ENCODE measurements around the gene DZIP1L.

DZIP1L gene

DNA sequence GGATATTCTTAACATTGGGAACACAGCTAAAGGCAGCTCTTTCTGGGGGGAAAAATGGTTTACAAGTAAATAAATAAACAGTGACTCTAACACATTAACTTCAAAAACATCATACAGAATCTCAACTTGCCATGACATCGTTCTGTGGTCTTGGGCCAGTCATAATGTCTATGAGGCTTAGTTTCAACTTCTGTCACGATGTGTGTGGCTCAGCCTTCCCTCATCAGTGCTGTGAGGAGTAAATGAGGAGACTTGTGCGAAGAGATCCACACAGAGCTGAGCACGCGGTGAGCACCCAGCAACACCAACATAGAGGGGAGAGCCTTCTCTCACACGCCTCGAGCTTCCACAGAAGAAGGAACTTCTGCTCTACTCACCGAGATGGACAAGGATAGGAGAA lies 49.0 kb downstream of the DZIP1L start:
- DNase-seq = no peak

DNA sequence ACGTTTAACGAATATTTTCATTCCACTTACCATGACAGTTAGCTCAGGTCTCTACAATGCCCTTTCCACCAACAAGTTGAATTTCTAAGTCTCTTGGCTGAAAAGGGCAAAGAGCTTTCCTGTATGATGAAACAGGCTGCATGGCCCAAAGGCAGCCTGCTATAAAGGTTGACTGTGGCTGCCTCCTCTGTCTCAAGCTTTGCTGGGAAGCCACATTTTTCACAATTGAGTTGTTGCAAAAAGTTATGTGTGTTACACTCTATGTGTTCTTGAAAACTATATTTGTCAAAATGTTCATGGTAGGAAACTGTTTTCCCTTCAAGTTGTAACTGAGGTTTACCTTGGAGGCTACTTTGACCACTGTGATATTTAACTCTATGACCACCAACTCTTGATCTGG lies 49.5 kb downstream of the DZIP1L start:
- no peak for DNase-seq

DNA sequence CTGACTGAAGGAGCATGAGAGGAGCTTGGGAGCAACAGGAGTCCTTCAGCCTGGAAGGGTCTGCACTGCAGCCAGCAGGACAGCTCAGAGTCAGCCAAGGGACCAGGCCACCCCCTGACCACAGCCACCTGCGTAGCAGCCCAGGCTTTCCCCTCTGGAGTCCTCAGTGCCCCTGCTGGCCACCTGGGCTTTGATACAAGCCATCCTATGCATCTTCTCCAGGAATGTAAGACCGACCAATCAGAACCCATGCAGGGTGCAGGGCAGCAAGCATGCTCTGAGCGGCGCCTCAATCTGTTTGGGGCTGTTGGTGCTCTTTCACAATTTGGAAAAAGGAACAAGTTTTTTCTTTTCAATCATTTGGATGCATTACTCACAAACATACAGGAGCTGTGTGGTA lies 52.0 kb downstream of the DZIP1L start:
- no peak for DNase-seq

DNA sequence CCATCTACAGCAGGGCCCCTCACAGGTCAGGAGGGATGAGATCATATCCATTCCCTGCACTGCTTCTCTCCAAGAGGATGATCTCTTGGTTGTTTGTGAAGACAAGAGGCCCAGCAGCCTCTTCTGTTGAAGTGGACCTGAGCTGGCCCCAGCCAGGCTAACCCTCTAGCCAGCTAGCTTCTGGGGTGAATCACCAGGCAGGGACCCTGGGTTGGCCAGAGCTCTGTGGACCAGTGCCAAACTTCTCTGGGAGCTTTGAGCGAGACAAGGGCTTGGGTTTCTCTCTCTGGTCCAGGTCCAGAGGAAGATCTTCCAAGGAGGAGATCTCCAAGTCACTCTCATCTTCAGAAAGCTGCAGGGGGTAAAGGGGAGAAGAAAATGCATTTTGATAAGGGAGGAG lies 52.8 kb downstream of the DZIP1L start:
- DNase-seq = no peak

DNA sequence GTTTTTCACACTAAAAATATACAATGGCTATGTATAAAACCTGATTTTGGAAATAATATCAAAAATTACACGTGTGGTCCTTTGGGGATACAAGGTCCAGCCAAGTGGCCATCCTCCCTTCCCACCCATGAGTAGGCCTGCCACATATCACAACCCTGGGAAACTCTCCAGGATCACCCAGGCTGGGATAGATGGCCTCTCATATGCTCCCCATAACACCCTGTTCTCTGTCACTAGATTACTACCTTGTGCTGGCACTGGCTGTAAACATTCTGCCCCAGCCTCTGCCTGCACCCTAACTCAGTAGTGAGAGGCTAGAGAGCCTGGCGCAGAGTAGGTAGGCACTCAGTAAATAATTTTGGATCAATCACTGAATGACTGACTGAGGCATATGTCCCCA lies 53.4 kb downstream of the DZIP1L start:
- no peak for DNase-seq

DNA sequence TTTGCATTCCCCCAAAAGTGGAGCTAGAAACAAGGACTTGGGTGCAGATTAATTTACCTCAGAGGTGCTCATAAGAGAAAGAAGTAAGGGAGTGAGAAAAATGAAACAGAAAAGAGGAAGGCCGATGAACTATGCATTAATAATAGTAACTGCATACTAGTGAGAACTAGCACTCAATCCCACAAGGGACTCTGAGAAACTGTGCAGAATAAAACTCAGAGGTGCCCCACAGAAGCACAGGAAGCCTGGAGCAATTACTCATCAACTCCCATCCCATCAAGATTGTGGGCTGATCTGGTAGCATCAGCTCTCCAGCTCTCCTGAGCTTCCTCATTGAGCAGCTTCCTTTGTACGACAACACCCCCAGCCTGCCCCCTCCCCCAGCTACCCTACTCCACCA lies 54.6 kb downstream of the DZIP1L start:
- DNase-seq = no peak

DNA sequence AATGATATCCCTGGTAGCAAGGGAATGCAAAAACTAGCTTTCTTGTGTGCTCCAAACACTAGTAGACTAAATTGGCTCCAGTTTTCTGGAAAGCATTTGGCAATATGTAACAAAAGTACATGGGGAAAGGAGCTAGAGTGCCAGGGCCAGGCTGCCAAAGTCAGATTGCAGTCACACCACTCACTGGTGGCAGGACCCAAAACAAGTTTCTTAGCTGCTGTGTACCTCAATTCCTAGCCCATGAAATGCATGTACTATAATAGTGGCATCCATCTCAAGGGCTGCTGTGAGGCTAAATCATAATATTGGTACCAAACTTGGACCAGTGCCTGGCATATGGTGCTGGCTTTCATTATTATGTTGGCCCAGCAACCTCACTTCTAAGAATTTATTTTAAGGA lies 56.1 kb downstream of the DZIP1L start:
- no peak for DNase-seq

DNA sequence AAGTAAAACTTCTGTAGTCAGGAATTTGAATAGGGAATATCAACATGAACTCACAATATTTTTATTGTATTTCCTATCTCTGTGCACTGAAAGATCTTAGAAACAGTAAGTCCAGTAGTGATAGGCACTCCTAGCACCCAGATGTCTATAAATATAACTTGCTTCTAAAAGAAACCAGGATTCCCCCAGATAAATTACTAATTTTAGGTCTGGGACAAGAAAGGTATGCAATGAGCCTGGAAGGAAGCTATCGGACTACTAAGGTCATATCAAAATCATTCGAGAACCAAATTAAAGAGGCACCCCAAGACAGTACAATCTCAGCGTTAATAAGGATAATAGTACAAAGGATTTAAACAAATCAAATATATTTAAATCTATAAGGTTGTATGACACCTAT lies 58.0 kb downstream of the DZIP1L start:
- DNase-seq = no peak

DNA sequence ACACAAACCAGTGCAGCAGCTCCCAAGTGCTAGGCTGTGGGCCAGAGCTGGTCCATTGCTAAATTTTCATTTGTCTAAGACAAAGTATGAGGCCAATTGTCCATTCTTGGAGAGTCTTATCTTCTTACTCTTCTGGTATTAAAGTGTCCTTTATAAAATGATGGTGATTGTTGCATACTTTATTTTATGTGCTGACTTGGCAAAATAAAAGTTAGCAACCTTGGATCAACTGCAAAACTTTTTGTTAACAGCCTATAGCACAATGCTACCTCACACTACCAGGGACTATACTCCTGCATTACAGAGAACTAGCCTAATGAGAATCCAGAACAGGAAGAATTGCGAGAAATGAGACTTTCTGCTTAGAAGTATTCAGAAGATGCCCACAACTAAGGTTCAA lies 61.4 kb downstream of the DZIP1L start:
- no peak for DNase-seq

DNA sequence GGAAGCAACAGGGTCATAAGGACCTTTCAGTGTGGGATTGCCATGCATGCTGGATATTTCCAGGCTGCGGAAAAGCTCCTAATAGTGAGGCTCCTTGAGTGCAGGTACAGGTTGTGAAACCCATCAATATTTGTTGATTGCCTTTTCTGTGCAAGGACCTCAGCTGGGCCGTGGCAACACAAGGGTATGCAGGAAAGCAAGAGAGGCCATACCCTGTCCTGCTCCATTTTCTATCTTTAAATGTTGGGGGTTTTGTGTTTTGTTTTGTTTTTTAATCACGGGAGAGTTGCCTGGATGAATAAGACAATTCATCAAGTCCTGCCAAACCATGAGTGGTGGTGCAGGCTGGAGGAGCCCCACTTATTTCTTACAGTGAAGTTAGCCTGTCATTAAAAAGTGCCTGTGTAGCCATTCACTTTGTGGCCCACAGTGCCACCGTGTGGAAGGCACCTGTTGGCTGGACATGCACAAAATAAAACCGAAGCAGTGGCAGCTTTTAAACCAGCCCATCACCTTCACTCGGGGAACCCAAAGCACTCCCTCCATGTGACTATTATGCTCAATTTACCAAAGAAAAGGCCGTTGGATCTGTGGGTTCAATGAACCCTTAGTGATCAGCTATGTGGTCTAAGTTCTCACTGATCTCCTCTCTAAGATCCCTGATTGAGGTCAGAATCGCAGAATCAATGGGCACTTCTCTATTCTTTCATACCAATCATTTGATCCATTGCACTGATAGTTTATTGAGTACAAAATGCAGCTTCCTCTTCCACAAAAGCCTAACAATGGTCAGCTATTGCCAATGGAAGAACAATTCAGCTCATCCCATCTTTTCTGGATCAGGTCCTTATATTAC lies 63.2 kb downstream of the DZIP1L start:
- peak; percentile 51 to 67 for DNase-seq

DNA sequence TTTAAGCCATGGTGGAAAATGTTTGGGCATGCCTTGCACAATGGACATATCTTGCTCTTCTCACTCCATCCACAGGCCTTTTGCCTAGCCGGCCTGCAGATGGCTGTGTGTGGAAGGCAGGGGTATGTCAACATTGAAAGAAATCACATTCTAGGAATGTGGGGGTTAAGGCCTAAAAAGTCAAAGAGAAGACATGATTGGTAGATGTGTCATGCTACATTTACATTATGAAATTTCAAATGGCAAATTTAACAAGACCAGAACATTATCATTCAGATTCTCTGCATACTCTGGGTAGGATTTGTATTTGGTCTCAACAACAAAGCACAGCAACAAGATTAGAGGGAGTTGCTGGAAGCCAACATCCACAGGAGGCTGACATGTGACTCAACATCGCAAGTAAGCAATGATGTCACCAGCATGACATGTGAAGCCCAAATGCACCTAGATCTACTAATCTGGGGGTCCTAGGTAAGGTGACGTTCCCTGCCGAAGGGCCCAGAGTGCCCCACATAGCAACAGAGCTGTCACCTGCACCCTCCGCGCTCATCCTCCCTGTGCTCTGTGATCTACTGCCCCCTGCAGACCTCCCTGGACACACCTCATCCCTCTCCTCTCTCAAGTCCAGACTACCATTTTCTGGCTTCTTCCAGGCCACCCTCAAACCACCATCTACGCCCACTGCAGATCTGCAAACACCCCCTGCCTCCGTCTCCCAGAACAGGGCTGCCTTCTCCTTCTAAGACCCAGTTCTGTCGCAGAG lies 66.1 kb downstream of the DZIP1L start:
- no peak for DNase-seq

DNA sequence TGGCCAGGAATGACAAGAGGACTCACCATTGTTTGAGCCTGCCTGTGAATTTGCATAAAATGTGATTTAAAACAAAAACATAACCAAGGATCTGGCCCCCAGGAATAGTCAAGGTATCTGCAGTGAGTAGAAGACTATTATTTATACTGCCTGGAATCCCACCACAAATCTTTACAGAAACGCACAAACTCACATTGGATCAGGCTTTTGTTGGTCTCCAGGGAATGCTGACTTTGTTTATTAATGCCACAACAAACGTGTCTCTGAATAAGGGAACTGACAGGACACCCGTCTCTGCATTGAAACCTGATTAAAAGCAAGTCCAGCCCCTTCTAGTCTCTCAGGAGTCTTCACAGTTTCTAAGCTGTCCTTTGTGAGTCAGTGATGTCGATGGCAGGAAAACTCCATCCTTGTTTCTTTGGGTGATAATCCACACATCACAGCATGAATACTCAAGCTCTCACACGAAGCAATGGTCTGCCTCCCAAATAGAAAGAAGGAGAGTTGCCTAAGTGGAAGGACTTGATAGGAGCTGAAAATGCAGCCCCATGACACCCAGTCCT lies 67.7 kb downstream of the DZIP1L start:
- peak; percentile 12 to 53 for DNase-seq

DNA sequence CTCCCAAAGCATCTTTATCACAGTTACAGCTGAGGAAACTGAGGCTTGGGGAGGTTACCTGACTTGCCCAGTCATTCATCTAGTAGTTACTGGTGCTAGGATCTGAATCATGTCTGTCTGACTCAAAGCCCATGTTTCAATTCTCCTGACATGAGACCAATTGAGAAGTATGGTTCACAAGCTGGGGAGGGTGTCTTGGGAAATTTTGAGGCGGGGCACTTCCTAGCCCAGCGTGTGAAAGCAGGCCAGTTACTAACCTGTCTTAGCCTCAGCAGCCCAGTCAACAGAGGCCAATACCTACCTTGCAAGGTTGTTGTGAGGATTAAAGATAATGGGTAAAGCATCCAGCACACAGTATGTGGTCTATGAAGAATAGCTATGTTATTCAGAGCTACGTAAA lies 68.5 kb downstream of the DZIP1L start:
- no peak for DNase-seq

DNA sequence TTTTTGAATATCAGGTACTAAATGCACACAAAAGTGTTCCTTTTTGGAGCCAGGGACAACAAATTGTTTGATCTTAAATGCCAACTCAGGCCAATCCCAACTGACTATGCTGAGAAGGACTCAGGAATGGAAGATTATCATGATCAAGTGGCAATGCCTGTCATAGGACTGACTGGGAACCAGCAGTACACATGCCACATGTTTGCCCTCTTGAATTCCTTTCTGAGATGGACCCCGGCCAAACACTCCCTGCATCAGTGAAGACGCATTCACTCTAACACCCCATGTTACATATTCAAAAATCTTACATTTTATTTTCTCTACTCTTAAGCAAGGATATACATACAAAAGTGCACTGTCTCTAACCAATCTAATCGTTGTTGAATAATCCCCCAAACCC lies 69.3 kb downstream of the DZIP1L start:
- no peak for DNase-seq

DNA sequence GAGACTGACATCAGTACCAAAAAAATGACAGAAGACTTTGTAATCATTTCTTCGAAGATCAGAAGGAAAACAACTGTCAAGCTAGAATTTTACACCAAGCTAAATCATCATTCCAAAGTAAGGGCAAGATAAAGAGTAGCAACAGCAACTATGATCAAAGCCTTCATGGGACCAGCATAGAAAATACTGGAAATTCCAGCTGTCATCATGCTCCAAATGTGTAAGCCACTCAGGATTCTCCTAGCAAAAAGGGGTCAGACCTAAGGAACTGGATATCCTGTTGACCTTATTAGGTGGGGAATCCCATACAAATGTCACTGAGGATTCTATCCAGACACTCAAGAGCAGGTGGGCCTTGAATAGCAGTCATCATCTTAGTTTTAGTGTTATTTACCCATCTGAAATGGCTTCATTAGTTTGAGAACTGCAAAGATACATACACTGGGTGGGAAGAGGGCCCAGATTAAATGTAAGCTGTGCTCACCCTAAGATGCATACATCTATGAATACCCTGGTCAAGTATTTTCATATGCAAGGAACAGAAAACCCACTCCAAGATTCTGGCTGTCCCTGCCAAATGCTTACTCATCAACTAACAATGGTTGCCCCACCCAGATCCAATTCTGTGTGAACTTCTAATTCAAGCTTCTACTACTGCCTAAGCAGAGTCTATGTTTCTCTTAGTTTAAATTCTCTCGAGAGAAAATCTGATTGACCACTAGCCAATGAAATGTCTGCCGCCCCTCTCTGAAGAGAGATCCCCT lies 72.0 kb downstream of the DZIP1L start:
- DNase-seq = no peak

DNA sequence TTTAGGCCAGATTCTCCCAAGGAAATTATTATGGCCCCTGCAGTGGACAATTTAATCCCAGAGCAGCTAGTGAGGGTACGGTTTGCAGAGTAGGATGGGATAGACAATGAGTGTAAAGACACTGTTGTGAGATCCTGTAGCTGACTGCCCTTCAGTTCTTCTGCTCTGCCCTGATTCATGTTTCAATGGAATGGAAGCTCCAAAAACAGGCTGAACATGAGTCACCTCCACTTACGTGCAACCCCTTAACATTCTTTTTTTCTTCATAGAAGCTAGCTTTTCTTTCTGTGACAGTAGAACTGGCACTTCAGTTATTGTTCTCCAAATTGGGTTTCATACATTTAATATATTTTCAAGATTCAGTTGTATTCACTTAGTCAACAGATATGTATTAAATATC lies 73.4 kb downstream of the DZIP1L start:
- DNase-seq = no peak

DNA sequence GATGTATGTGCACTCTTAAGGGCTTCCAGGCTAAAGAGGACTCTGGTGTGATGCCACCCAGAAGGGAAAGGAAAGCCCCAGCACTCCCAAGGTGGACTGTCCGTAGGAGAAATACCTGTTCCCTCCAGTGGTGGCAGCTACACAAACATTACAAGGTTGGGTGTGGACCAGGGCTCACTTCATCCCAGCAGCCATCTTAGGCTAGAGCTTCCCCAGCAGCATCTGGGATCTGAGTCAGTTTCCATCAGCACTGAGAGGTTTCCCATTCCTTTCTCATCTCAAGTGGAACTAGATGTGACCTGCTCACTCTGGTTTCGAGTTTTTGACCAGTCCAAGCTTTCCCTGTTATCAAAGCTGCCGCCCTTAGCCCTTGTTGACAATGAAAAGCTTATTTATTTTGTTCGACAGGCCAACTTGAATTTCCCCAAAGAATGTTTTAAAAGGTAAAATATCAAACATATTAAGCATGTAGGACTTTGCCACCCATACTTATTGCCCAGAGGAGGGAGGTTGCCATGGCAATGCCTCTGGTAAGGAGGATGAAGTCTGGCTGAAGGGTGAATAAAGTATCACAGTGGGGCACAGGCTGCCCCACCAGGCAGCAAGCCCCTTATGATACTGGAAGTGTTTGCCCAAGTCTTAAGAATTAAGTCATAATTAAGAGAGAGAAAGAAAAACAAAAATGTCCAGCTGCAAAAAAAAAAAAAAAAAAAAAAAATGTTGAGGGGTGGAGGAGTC lies 76.5 kb downstream of the DZIP1L start:
- DNase-seq = no peak

DNA sequence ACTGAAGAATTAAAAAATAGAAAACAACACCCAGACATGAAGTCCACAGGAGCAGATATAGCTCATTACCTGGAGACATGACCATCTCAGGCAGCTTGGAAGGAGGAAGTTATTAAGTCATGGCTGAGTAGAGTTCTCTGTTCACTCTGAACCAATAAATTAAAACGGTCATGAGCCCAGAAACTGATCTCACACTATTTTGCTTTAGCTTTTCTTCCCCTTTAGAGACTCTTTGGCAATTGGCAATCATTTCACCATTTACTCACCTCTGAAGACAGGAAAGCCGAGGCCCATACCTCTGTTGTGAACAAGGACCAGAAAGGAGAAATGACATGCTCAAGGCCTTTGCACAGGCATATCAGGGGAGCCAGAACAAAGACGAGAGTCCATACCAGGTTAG lies 78.8 kb downstream of the DZIP1L start:
- no peak for DNase-seq

DNA sequence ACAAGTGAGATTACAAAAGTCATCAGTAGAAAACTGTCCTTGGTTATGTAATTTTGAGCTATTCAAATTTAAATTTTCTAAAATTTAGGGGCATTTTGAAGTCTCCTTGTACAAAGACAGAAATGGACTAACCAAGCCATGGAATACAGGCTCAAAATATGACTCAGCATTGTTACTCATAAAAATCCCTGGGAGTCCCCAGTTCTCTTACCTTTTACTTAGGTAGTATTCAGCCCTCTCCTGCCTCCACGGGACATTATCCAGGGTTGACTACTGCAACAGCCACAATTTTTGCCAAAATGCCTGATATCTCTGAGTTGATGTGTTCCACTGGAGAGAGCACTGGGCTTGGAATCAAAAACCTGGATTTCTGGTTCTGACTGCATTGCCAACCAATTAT lies 80.5 kb downstream of the DZIP1L start:
- no peak for DNase-seq

DNA sequence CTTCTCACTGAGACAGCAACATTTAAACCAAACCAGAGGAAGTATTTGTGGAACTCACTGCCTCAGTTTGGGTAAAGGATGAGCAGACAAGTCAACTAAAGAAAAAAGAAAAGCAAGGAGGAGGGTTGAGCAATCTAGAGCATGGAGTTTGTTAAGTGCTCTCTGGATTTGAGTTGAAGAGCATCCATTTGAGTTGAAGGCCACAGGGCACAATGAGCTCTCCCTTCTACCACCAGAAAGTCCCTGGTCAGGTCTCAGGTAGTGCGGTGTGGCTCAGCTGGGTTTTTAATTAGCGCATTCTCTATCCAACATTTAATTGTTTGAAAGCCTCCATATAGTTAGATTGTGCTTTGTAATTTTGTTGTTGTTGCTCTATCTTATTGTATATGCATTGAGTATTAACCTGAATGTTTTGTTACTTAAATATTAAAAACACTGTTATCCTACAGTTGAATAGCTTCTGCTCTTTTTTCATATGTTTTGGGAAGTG lies 82.2 kb downstream of the DZIP1L start:
- no peak for DNase-seq

DNA sequence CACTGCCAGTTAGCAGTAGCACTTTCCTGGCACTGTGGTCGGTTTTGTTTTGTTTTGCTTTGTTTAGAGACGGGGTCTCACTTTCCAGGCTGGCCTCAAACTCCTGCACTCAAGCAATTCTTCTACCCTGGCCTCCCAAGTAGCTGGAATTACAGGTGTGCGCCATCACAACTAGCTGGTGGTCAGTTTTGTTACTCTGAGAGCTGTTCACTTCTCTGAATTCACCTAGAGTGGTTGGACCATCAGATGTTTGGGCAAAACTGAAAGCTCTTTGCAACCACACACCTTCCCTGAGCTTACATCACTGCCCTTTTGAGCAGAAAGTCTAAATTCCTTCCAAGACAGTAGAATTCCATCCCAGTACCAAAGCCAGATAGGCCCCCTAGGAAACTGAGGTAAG lies 82.8 kb downstream of the DZIP1L start:
- no peak for DNase-seq

DNA sequence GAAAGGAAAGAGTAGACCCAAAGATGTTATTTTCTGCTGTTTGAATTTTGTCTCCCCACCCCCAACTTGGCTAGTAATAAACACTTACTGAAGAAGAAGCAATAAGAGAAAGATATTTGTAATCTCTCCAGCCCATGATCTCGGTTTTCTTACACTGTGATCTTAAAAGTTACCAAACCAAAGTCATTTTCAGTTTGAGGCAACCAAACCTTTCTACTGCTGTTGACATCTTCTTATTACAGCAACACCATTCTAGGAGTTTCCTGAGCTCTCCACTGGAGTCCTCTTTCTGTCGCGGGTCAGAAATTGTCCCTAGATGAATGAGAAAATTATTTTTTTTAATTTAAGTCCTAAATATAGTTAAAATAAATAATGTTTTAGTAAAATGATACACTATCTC lies 83.9 kb downstream of the DZIP1L start:
- DNase-seq = no peak

Measured in NCI-H526 (cell line).